GM21390 (cell line): ENCODE data around the gene SAMD5.

ENCODE experiments used
- ATAC-seq: cut with Tn5 transposase; IDR thresholded peaks from one replicate; pipeline ENCODE4 v1.9.1; 2021; ENCODE audit not compliant: unreplicated experiment

The SAMD5 gene

GRCh38 chr6:147564556-147564955 lies 56.1 kb downstream of the SAMD5 start:
- ATAC-seq: no peak

GRCh38 chr6:147566244-147566898 lies 57.9 kb downstream of the SAMD5 start:
- ATAC-seq: no peak

GRCh38 chr6:147567141-147567805 lies 58.8 kb downstream of the SAMD5 start:
- no peak for ATAC-seq

GRCh38 chr6:147569788-147570187 lies 61.3 kb downstream of the SAMD5 start:
- ATAC-seq: no peak

- ATAC-seq: no peak
Observed at GRCh38 chr6:147570681-147571080, 62.2 kb downstream of the SAMD5 start.

- ATAC-seq: no peak
Observed at GRCh38 chr6:147577488-147577887, 69.0 kb downstream of the SAMD5 start.

DNA sequence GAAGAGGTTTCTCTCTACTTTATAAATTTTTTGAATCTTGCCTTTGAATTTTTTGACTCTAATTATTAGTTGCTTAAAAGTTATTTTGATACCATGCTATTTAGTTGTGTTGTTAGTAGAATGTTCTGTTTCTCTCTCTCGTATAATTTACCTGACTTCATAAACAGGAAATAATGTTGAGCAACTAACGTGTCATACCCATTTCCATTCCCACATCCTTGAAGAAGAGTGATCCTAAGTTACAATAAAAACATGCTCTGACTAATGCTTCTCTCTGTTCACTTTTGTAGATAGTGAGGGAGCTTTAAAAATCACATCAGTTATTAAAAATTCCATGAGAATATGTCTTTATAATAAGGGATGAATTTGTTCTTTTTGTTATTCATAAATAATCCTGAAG lies 69.7 kb downstream of the SAMD5 start:
- ATAC-seq: no peak

DNA sequence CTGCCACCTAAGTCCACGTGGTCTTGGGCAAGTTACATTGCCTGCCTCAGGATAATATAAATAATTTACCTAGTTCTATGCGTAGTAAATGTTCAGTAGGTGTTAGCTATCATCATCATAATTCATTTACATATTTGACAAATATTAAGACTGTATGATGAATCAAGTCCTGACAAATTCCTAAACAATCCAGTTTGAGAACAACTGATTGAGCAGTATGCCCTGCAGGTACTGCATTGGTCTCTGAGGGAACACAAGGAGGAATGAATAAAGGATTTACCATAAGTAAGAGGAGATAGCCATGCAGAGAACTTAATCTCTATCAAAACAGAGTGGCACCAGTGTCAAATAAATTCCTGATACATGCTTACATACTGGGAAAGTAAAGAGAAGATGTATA lies 70.4 kb downstream of the SAMD5 start:
- ATAC-seq: no peak

DNA sequence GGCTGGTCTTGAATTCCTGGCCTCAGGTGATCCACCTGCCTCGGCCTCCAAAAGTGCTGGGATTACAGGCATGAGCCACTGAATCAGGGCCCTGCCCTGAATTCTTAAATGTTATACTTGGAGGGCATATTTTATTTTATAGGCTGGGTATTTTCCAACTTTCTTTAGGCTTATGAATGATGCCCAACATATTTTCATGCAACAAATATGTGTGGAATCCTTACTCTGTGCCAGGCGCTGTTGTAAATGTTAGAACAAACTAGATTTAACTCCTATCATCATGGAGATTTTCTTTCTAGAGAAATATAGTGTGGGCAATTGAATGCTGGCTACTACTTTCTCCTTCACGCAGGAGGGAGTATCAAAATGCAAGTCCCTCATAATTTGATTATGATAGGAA lies 71.2 kb downstream of the SAMD5 start:
- ATAC-seq: no peak

DNA sequence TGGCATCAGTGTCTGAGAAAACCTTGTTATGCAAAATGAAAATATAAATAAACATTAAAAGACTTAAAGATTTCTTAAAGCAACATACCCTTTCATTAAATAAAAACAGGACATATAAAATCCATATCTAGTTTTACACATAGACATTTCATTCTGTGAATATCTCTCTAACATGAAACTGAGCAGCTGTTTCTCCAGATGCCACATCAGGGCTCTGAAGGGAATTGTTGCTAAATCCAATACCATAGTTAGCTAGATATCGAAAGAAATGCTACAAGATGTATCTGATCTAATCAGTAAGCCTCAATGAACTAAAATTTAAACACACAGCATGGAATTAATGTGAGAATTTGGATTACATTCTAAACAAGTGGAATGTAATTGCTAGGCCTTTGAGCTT lies 74.5 kb downstream of the SAMD5 start:
- no peak for ATAC-seq

DNA sequence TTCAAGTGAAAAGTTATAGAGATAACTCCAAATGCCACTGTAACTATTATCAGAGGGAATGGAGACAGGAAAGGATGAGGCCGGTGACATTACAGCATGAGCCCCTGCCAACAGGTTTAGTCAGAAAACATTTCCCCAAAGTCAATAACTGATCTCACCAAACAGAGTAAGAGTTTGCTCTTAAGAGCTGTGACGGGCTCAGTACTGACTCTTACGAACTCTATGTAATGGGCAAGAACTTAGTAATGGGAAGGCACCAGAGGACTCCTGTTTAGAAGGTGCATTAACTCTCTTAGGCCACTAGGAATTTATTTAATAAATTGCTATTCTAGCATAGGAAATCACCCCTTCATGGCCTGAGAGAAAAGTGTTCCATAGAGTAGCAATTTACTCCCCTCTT lies 76.8 kb downstream of the SAMD5 start:
- ATAC-seq: no peak

DNA sequence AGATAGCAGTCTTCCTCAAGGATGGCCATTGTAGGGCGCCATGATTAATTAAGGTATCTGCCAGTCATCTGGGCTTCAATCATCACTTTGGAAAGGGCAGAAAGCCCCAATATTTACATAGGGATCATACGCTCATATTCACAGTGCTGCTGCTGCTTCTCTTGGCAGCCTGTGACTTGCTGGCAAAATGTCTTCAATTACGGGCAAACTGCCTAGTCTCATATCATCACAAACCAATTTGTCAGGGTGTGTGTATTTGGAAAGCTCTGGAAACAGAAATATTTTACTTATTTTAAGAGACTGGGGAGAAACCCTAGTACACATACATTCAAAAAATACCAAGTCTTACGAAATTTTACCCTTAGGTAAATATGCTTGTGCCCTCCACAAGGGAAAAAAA lies 77.6 kb downstream of the SAMD5 start:
- no peak for ATAC-seq

DNA sequence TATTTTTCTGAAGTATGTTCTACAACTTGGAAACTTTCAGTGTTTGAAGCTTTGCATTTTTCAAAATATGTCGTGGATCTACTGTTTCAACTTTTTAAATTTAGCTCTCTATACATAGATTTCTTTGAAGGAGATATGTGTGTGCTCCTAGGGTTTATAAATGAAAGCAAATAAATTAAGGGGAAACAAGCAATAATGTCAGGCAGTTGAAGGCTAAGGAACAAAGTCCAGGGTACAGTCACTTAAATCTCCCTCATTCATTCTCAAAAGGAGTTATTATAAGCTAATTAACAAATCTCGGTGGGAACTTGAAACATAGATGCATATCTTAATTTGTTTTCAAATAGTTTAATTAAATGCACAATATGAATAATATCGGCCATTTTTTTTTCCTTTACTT lies 79.4 kb downstream of the SAMD5 start:
- ATAC-seq: no peak

- ATAC-seq: no peak
Observed at GRCh38 chr6:147588469-147588868, 80.0 kb downstream of the SAMD5 start.

DNA sequence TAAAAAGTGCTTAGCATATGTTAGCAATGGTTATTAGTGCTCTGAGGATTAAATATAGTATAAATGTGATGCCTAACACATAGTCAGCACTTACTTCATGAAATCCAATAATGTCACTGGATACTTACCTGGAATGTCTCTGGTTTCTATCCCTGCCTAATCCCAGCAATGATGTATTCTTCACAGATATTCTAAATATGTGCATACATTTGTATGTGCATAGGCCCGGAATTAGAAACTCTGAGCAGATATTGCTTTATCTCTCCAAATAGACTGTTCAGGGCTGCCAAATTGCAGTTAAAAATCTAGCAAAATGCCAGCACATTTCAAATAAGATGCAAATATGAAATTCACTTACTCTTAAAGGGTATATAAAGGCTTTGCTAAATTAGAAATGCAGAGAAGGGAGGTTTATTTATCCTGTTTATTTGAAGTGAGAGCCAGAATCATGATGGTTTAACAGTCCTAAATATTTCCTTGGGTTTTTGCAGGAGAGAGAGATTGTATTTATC lies 81.3 kb downstream of the SAMD5 start:
- ATAC-seq: no peak

- no peak for ATAC-seq
Observed at GRCh38 chr6:147595961-147596360, 87.5 kb downstream of the SAMD5 start.

GRCh38 chr6:147603392-147604081 lies 95.0 kb downstream of the SAMD5 start:
- ATAC-seq: no peak

DNA sequence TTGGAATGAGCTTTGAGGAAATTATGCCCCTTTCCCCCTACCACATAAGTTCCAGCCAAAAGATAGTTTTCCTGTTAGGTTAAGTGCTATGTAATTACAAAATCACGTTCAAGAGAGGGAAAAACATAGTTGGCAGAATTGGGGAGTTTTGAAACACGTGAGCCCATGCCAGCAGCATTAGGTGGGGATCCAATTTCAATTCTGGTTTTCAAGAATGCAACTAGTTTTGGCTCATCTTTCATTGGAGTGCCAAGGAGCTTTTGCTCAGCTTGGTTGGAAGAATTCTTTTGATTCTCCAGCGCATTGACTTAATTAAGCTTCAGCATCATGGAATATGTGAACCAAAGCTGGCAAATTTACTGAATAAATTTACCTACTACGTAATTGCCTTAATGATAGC lies 95.9 kb downstream of the SAMD5 start:
- ATAC-seq: no peak

DNA sequence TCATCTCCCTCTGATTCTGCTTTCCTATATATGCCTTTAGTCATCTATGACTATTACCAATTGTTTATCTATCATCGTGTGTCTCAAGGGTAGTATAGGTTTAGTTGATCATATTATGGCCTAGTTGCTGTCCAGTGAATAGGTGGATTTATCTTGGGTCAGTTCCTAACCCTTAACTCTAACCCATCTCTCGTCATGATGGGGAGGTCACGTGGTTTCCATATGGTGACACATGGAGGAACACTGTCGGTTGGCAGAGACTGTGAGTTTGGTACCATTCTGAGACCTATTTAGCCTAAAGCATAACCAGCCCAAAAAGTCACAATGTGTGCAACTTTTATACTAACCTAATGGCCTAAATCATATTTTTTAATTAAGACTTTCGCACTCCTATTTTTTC lies 103.5 kb downstream of the SAMD5 start:
- ATAC-seq: no peak

- ATAC-seq: no peak
Observed at GRCh38 chr6:147614501-147614900, 106.0 kb downstream of the SAMD5 start.

DNA sequence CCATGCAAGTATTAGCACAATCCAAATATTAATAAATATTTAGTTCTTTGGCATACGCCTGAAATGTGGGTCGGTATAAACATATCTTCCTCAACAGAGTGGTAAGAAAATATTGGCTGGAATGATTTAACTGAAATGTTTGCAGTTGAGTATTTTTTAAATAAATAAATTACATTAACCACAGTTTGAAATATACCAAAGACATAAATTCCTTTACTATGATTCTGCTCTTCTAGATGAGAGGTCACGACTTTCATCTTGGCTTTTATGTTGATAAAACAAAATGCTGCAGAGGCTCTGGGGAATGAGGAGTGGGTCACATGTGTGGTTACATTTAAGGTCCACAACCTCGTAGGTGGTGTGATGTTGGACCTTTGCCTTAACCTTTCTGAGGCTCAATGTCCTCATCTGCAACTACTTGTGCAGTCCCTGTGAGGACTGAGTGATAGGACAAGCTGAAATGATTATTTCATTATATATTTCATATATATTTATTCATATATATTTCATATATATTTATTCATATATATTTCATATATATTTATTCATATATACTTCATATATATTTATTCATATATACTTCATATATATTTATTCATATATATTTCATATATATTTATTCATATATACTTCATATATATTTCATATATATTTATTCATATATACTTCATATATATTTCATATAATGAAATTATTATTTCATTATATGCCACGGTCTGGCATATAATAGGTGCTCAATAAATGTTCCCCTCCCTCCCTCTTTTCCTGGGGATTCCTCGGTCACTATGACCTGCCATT lies 107.4 kb downstream of the SAMD5 start:
- no peak for ATAC-seq
